ENCODE data around the gene FCN2.

Gene FCN2

GRCh38 chr9:134887686-134888602 is 7.3 kb downstream of the FCN2 start:
- Histone ChIP-seq H3K36me3 (replicated peaks; ENCODE audit: insufficient read depth, low read length) (no peaks in the 10 kb centered on the region), H3K9me2 (replicated peaks; ENCODE audit: insufficient read depth, low read length) (no peaks in the 10 kb centered on the region), H4K20me1 (ENCODE audit: insufficient read depth, low read length) (no peaks in the 10 kb centered on the region), H3K79me2 (ENCODE audit: low read length) (no peaks in the 10 kb centered on the region), H3K27me3 (replicated peaks; ENCODE audit: insufficient read depth, low read length) (peaks cover 97% of the 10 kb centered on the region), H3K4me2 (ENCODE audit: low read depth, low read length) (no peak overlapping the region), H3K9ac (ENCODE audit: low read length) (no peak overlapping the region), H3K9me3 (replicated peaks; ENCODE audit: insufficient read depth, low read length) (no peaks in the 10 kb centered on the region), H2AFZ (ENCODE audit: low read length) (no peak overlapping the region), H3K4me3 (ENCODE audit: low read length) (no peak overlapping the region), H3K4me1 (ENCODE audit: low read length) (no peaks in the 10 kb centered on the region), H3F3A (ENCODE audit: insufficient read depth, low read length) (no peaks in the 10 kb centered on the region), H3K27ac (ENCODE audit: low read length) (no peak overlapping the region)
- DNase-seq = no peak
- no peak for TF ChIP-seq EZH2phosphoT487 (IDR thresholded peaks at IDR 0.05; ENCODE audit: low read length)
- TF ChIP-seq EZH2 (optimal IDR thresholded peaks at IDR 0.05; ENCODE audit: low read depth, low read length) = no peak
- TF ChIP-seq CTCF (IDR thresholded peaks at IDR 0.05; ENCODE audit: low read length) = no peak

- no peak overlapping the region for H2AFZ ChIP-seq (ENCODE audit: low read length)
- H3K27ac ChIP-seq (ENCODE audit: low read length) = no peak overlapping the region
- no peak overlapping the region for H3K4me2 ChIP-seq (ENCODE audit: low read depth, low read length)
- H3K9me3 ChIP-seq (replicated peaks; ENCODE audit: insufficient read depth, low read length) = no peaks in the 10 kb centered on the region
- H3K4me1 ChIP-seq (ENCODE audit: low read length) = no peaks in the 10 kb centered on the region
- no peak for TF ChIP-seq EZH2phosphoT487 (IDR thresholded peaks at IDR 0.05; ENCODE audit: low read length)
- no peak for TF ChIP-seq CTCF (IDR thresholded peaks at IDR 0.05; ENCODE audit: low read length)
- TF ChIP-seq EZH2 (optimal IDR thresholded peaks at IDR 0.05; ENCODE audit: low read depth, low read length) = no peak
- no peaks in the 10 kb centered on the region for H3F3A ChIP-seq (ENCODE audit: insufficient read depth, low read length)
- H3K9ac ChIP-seq (ENCODE audit: low read length) = no peak overlapping the region
- H3K9me2 ChIP-seq (replicated peaks; ENCODE audit: insufficient read depth, low read length) = no peaks in the 10 kb centered on the region
- no peak overlapping the region for H3K4me3 ChIP-seq (ENCODE audit: low read length)
- H4K20me1 ChIP-seq (ENCODE audit: insufficient read depth, low read length) = no peaks in the 10 kb centered on the region
- DNase-seq = no peak
- no peaks in the 10 kb centered on the region for H3K79me2 ChIP-seq (ENCODE audit: low read length)
- no peaks in the 10 kb centered on the region for H3K36me3 ChIP-seq (replicated peaks; ENCODE audit: insufficient read depth, low read length)
- peaks cover 96% of the 10 kb centered on the region for H3K27me3 ChIP-seq (replicated peaks; ENCODE audit: insufficient read depth, low read length)
Measured at GRCh38 chr9:134888603-134889190, 8.1 kb downstream of the FCN2 start.

GRCh38 chr9:134889386-134890154 is 9.0 kb downstream of the FCN2 start:
- no peaks in the 10 kb centered on the region for H3K9me3 ChIP-seq (replicated peaks; ENCODE audit: insufficient read depth, low read length)
- no peak overlapping the region for H2AFZ ChIP-seq (ENCODE audit: low read length)
- H3K4me1 ChIP-seq (ENCODE audit: low read length) = no peaks in the 10 kb centered on the region
- H3K9me2 ChIP-seq (replicated peaks; ENCODE audit: insufficient read depth, low read length) = no peaks in the 10 kb centered on the region
- no peak overlapping the region for H3K9ac ChIP-seq (ENCODE audit: low read length)
- H3F3A ChIP-seq (ENCODE audit: insufficient read depth, low read length) = no peaks in the 10 kb centered on the region
- no peaks in the 10 kb centered on the region for H3K79me2 ChIP-seq (ENCODE audit: low read length)
- TF ChIP-seq EZH2phosphoT487 (IDR thresholded peaks at IDR 0.05; ENCODE audit: low read length) (no peak), CTCF (IDR thresholded peaks at IDR 0.05; ENCODE audit: low read length) (no peak), EZH2 (optimal IDR thresholded peaks at IDR 0.05; ENCODE audit: low read depth, low read length) (no peak)
- peaks cover 95% of the 10 kb centered on the region for H3K27me3 ChIP-seq (replicated peaks; ENCODE audit: insufficient read depth, low read length)
- H3K4me3 ChIP-seq (ENCODE audit: low read length) = no peak overlapping the region
- H3K36me3 ChIP-seq (replicated peaks; ENCODE audit: insufficient read depth, low read length) = no peaks in the 10 kb centered on the region
- H3K4me2 ChIP-seq (ENCODE audit: low read depth, low read length) = no peak overlapping the region
- H3K27ac ChIP-seq (ENCODE audit: low read length) = no peak overlapping the region
- DNase-seq = no peak
- H4K20me1 ChIP-seq (ENCODE audit: insufficient read depth, low read length) = no peaks in the 10 kb centered on the region

Data from MM.1S (cell line).